GM19023 (cell line): Measurements from ENCODE around the gene TMEM52B.

Experiments used
- ATAC-seq: cut with Tn5 transposase; IDR thresholded peaks from one replicate; pipeline ENCODE4 v1.9.1; 2021; ENCODE audit warnings: mild to moderate bottlenecking, moderate library complexity; ENCODE audit not compliant: unreplicated experiment

The TMEM52B gene

GRCh38 chr12:10238526-10238925 lies 59.7 kb downstream of the TMEM52B start:
- no peak for ATAC-seq

GRCh38 chr12:10241290-10241689 lies 62.5 kb downstream of the TMEM52B start:
- no peak for ATAC-seq
